Measurements from ENCODE around the gene F8.
"Not testable (repeated sequence)": the region's sequence is repeated elsewhere in the genome, so short reads cannot be mapped to it uniquely, and the experiment has no call there.

Gene F8

DNA sequence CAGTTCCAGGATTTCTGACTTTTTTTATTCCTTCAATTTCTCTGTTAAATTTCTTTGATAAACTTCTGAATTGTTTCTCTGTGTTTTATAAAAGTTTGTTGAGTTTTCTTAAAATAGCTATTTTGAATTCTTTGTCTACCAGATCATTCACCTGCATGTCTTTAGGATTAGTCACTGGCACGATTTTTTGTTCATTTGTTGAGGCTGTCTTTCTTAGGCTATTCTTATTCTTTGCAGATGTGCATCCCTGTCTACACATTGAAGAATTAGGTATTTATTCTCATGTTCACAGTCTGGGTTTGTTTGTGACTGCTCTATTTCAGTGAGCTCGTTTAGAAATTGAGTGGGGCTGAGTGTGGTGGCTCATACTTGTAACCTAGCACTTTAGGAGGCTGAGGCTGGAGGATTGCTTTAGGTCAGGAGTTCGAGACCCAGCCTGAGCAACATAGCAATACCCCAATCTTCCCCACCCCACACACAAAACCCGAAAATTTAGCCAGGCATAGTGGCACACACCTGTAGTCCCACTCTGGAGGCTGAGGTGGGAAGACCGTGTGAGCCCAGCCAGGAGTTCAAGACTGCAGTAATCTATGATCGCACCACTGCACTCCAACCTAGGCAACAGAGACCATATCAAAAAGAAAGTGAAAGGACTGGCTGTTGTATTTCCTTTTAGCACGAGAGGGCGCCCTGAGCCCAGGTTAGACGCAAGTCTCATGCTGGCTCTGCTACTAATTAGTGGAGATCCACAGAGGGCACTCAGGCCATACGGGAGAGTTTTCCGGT, 42.0 kb downstream of the F8 start:
- Mint-ChIP-seq H3K27me3 (no peaks in the 10 kb centered on the region), H3K4me1 (no peaks in the 10 kb centered on the region), H3K4me3 (peak overlapping the region; percentile 84), H3K27ac (peak overlapping the region; percentile 74), H3K36me3 (no peaks in the 10 kb centered on the region), H3K9me3 (no peaks in the 10 kb centered on the region)
- peak; percentile 83 for ATAC-seq

DNA sequence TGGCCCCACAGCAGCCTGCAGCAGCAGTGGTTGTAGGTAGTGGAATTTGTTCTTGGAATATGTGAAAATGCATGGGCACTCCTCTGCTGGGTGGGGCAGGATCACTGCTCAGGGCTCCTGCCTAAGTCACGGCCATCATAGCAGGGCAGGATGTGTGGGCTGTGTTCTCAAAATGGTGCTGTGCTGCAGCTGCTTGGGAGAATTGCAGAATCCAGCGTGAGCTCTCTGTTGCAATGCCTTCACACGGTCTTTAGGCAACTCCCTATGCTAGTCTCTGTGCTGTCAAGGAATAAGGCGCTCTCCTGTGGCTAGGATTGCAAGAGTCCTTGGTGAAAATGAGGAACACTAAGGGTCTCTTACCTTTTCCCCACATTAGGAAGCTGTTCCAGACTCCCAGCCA, 42.9 kb downstream of the F8 start:
- no peaks in the 10 kb centered on the region for H3K9me3 Mint-ChIP-seq
- no peaks in the 10 kb centered on the region for H3K27me3 Mint-ChIP-seq
- H3K36me3 Mint-ChIP-seq = no peaks in the 10 kb centered on the region
- no peak overlapping the region for H3K27ac Mint-ChIP-seq
- no peaks in the 10 kb centered on the region for H3K4me1 Mint-ChIP-seq
- H3K4me3 Mint-ChIP-seq = no peak overlapping the region
- no peak for ATAC-seq

DNA sequence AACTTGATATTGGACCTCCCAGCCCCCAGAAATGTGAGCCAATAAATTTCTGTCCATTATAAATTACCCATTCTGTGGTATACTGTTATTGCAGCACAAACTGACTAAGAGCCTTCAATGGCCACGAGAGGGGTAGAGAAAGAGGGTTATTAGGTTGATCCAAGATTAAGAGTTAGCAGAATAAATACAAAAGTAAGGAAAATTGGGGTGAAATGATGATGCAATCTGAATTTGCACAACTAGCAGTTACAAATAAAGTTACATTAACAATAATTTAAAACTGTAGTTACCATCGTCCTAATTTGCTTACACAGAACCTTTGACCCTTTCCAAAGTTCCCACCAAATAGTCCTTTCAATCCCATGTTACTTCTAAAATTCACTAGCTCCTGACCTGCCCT, 54.2 kb downstream of the F8 start:
- no peak for ATAC-seq
- Mint-ChIP-seq H3K27ac (no peak overlapping the region), H3K36me3 (no peaks in the 10 kb centered on the region), H3K4me1 (no peaks in the 10 kb centered on the region), H3K4me3 (no peak overlapping the region), H3K9me3 (no peaks in the 10 kb centered on the region), H3K27me3 (no peaks in the 10 kb centered on the region)

GRCh38 chrX:154967603-154968002, 54.9 kb downstream of the F8 start:
- no peaks in the 10 kb centered on the region for H3K4me1 Mint-ChIP-seq
- ATAC-seq = no peak
- H3K27ac Mint-ChIP-seq = no peak overlapping the region
- no peak overlapping the region for H3K4me3 Mint-ChIP-seq
- no peaks in the 10 kb centered on the region for H3K27me3 Mint-ChIP-seq
- no peaks in the 10 kb centered on the region for H3K36me3 Mint-ChIP-seq
- peaks cover 1% of the 10 kb centered on the region for H3K9me3 Mint-ChIP-seq

- H3K4me1 Mint-ChIP-seq = no peaks in the 10 kb centered on the region
- no peak overlapping the region for H3K4me3 Mint-ChIP-seq
- no peak overlapping the region for H3K27ac Mint-ChIP-seq
- no peak for ATAC-seq
- H3K27me3 Mint-ChIP-seq = no peaks in the 10 kb centered on the region
- peaks cover 2% of the 10 kb centered on the region for H3K9me3 Mint-ChIP-seq
- H3K36me3 Mint-ChIP-seq = no peaks in the 10 kb centered on the region
Measured at GRCh38 chrX:154961947-154962346, 60.6 kb downstream of the F8 start.

DNA sequence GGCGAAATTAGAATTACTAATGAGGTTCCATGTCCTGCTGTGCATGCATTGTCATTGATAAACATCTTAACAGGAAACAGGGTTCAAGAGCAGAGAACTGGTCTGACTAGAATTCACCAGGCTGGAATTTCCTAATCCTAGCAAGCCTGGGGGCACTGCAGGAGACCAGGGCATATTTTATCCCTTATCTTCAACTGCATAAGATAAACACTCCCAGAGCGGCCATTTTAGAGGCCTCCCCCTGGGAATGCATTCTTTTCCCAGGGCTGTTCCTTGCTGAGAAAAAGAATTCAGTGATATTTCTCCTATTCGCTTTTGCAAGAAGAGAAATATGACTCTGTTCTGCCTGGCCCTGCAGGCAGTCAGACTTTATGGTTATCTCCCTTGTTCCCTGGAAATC, 66.7 kb downstream of the F8 start:
- not testable (repeated sequence) for H3K27ac Mint-ChIP-seq, H3K27me3 Mint-ChIP-seq, H3K4me3 Mint-ChIP-seq, H3K9me3 Mint-ChIP-seq, H3K36me3 Mint-ChIP-seq, ATAC-seq, H3K4me1 Mint-ChIP-seq

DNA sequence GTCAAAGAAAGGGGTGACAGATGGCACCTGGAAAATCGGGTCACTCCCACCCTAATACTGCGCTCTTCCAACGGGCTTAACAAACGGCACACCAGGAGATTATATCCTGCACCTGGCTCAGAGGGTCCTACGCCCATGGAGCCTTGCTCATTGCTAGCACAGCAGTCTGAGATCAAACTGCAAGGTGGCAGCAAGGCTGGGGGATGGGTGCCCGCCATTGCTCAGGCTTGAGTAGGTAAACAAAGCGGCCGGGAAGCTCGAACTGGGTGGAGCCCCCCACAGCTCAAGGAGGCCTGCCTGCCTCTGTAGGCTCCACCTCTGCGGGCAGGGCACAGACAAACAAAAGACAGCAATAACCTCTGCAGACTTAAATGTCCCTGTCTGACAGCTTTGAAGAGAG, 83.3 kb downstream of the F8 start:
- not testable (repeated sequence) for H3K4me1 Mint-ChIP-seq, H3K36me3 Mint-ChIP-seq
- H3K27me3 Mint-ChIP-seq = peaks cover 25% of the 10 kb centered on the region

DNA sequence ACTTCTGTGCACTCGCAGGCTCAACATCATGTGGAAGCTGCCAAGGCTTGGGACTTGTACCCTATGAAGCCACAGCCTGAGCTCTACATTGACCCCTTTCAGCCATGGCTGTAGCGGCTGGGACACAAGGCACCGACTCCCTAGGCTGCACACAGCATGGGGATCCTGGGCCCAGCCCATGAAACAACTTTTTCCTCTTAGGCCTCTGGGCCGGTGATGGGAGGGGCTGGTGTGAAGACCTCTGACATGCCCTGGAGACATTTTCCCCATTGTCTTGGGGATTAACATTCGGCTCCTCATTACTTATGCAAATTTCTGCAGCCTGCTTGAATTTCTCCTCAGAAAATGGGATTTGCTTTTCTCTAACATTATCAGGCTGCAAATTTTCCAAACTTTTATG, 97.8 kb downstream of the F8 start:
- not testable (repeated sequence) for H3K4me1 Mint-ChIP-seq, ATAC-seq, H3K4me3 Mint-ChIP-seq, H3K27ac Mint-ChIP-seq, H3K36me3 Mint-ChIP-seq, H3K9me3 Mint-ChIP-seq
- H3K27me3 Mint-ChIP-seq = peaks cover 25% of the 10 kb centered on the region

More for the DNA sequence above, 83.3 kb downstream of the F8 start:
- not testable (repeated sequence) for H3K4me3 Mint-ChIP-seq, H3K27ac Mint-ChIP-seq, H3K9me3 Mint-ChIP-seq, ATAC-seq

- Mint-ChIP-seq H3K27ac (no peak overlapping the region), H3K4me3 (peak overlapping the region; percentile 63), H3K4me1 (no peaks in the 10 kb centered on the region), H3K27me3 (peaks cover 9% of the 10 kb centered on the region), H3K36me3 (no peaks in the 10 kb centered on the region), H3K9me3 (peaks cover 3% of the 10 kb centered on the region)
- ATAC-seq = no peak
Measured at GRCh38 chrX:154918060-154918483, 104.5 kb downstream of the F8 start.

- Mint-ChIP-seq H3K27ac (no peak overlapping the region), H3K9me3 (no peaks in the 10 kb centered on the region), H3K4me1 (peaks cover 7% of the 10 kb centered on the region), H3K36me3 (no peaks in the 10 kb centered on the region), H3K4me3 (no peak overlapping the region), H3K27me3 (peaks cover 9% of the 10 kb centered on the region)
- ATAC-seq = no peak
Measured at GRCh38 chrX:154914052-154914451, 108.5 kb downstream of the F8 start.

GRCh38 chrX:154910528-154910927, 112.0 kb downstream of the F8 start:
- not testable (repeated sequence) for ATAC-seq, H3K4me3 Mint-ChIP-seq, H3K9me3 Mint-ChIP-seq, H3K27ac Mint-ChIP-seq, H3K4me1 Mint-ChIP-seq, H3K27me3 Mint-ChIP-seq, H3K36me3 Mint-ChIP-seq

GRCh38 chrX:154910048-154910447, 112.5 kb downstream of the F8 start:
- not testable (repeated sequence) for H3K27ac Mint-ChIP-seq, H3K27me3 Mint-ChIP-seq, H3K36me3 Mint-ChIP-seq, H3K4me3 Mint-ChIP-seq, H3K9me3 Mint-ChIP-seq, ATAC-seq, H3K4me1 Mint-ChIP-seq

DNA sequence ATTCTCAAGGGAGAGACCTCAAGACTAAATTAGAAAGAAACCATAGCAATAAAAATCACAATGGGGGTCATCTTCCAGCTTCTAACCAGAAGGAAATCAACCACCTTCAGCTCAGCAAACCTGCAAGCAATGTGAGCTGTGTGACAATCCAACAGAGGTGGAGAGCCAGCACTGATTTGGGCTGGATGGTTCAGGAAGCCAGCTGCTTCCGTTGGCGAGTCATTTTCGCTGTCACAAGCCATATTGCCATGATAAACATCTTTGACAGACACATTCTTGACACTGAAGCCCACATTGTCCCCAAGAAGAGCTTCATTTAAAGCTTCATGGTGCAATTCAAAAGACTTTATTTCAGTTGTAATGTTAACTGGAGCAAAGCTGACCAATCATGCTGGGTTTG, 113.7 kb downstream of the F8 start:
- ATAC-seq = no peak
- Mint-ChIP-seq H3K27me3 (no peaks in the 10 kb centered on the region), H3K36me3 (no peaks in the 10 kb centered on the region), H3K4me3 (no peak overlapping the region), H3K9me3 (no peaks in the 10 kb centered on the region), H3K4me1 (peaks cover 7% of the 10 kb centered on the region), H3K27ac (no peak overlapping the region)

- H3K9me3 Mint-ChIP-seq = no peaks in the 10 kb centered on the region
- H3K27me3 Mint-ChIP-seq = no peaks in the 10 kb centered on the region
- H3K4me1 Mint-ChIP-seq = no peaks in the 10 kb centered on the region
- no peaks in the 10 kb centered on the region for H3K36me3 Mint-ChIP-seq
- no peak overlapping the region for H3K4me3 Mint-ChIP-seq
- no peak overlapping the region for H3K27ac Mint-ChIP-seq
- ATAC-seq = no peak
Measured at GRCh38 chrX:154902408-154902807, 120.1 kb downstream of the F8 start.

DNA sequence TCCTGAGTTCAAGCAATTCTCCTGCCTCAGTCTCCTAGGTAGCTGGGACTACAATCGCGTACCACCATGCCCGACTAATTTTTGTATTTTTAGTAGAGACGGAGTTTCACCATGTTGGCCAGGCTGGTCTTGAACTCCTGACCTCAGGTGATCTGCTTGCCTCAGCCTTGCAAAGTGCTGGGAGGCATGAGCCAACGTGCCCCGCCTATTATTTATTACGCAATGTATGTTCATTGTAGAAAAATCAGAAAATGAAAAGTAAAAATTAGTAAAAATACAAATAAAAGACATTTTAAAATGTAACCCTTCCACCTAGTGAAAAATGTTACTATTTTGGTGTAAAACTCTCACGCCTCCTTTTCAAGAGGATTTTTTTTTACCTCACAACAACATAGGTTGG, 122.2 kb downstream of the F8 start:
- Mint-ChIP-seq H3K27ac (no peak overlapping the region), H3K4me1 (no peaks in the 10 kb centered on the region), H3K4me3 (no peak overlapping the region), H3K36me3 (no peaks in the 10 kb centered on the region), H3K27me3 (no peaks in the 10 kb centered on the region), H3K9me3 (no peaks in the 10 kb centered on the region)
- no peak for ATAC-seq

DNA sequence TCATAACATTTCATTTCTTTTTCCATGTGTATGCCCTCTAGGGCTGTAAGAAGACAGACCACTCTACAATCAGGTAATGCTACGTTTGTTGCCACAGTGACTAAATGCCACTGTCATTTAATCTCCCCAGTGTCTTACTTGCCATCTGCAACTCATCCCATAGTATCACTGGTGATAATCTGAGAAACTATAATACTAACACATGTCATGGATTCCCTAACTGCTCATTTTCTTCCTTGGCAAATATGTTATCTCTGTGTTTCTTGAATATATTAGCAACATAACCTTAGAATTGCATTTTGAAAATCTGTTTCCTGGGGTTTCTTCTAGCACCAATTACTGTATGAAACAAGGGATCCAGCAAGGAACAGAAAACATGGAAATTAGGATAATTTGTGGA, 130.2 kb downstream of the F8 start:
- no peaks in the 10 kb centered on the region for H3K4me1 Mint-ChIP-seq
- ATAC-seq = no peak
- H3K27ac Mint-ChIP-seq = no peak overlapping the region
- peaks cover 6% of the 10 kb centered on the region for H3K36me3 Mint-ChIP-seq
- H3K4me3 Mint-ChIP-seq = no peak overlapping the region
- no peaks in the 10 kb centered on the region for H3K9me3 Mint-ChIP-seq
- H3K27me3 Mint-ChIP-seq = no peaks in the 10 kb centered on the region

Measured in stimulated activated memory B cell treated with anti-CD40 and anti-IgM and Interleukin-4, amounts not matched to agents 10 μg/mL and 1 μg/mL and 100 μg/mL, for 72 hours (primary cell).